SHP77 (cell line): ENCODE results near the gene TUBGCP6.
A peak's percentile ranks its signal among the peaks of the same experiment; 100 is the strongest.

Experiments
- DNase-seq, 2 experiments: peaks; one replicate each; lab custom pipeline; 2025; lab: John Stamatoyannopoulos, UW

Gene TUBGCP6

DNA sequence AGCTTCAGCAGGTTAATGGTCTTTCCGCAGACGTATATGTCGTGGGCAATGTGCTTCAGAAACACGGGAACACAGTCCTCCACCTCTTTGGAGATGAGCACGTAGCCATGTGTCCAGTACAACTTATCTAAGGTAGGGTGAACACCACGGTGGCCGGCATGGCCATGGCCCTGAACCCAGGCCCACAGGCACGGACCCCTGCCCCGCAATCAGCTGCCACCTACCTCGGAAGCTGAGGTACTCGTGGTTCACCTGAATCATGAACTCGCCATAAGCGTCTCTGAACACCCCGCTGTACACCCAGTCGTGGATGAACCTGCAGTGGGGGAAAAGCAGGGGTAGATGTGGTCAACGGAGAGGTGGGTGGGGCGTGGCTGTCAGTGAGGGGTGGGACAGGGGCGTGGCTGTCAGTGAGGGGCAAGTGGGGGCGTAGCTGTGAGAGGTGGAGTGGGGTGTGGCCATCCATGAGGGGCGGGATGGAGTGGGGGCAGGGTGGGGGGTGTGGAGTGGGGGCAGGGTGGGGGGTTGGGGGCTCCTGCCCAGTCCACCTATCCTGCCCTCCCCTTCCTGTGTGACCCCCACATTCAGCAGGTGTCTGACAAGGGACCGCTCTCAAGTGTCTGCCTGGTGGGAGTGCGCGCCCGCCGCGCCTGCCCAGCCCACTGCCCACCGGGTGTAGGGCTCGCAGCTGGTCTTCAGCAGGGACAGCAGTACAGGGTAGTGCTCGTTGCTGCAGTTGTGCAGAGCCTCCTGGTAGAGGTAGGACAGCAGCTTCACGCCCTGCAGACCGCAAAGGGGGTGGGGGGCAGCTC is 18.6 kb downstream of the TUBGCP6 start:
- no peak for DNase-seq

- no peak for DNase-seq
These were observed 19.4 kb downstream of the TUBGCP6 start for GRCh38 chr22:50225200-50225969.

GRCh38 chr22:50224071-50224470 is 20.8 kb downstream of the TUBGCP6 start:
- no peak for DNase-seq

DNA sequence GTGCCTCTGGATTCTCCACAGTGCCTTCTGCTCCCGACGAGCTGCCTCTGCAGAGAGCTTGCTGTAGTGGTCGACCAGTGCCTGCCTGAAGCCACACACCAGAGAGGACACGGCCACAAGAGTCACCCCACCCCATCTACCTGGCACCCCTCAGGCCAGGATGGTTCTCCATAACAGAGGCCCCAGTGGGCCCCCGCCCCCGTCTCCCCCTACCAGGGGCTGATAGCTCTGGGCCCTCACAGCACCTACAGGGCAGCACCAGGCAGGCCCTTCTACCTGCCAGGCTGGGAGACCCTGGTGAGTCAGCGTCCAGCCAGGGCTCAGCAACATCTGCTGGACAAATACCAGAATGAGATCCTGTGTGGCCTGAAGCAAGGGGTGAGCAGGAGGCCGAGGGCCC is 22.3 kb downstream of the TUBGCP6 start:
- DNase-seq: no peak

- DNase-seq: no peak
These were observed 23.2 kb downstream of the TUBGCP6 start for GRCh38 chr22:50221410-50222300.

GRCh38 chr22:50220603-50221409 is 24.0 kb downstream of the TUBGCP6 start:
- no peak for DNase-seq

DNA sequence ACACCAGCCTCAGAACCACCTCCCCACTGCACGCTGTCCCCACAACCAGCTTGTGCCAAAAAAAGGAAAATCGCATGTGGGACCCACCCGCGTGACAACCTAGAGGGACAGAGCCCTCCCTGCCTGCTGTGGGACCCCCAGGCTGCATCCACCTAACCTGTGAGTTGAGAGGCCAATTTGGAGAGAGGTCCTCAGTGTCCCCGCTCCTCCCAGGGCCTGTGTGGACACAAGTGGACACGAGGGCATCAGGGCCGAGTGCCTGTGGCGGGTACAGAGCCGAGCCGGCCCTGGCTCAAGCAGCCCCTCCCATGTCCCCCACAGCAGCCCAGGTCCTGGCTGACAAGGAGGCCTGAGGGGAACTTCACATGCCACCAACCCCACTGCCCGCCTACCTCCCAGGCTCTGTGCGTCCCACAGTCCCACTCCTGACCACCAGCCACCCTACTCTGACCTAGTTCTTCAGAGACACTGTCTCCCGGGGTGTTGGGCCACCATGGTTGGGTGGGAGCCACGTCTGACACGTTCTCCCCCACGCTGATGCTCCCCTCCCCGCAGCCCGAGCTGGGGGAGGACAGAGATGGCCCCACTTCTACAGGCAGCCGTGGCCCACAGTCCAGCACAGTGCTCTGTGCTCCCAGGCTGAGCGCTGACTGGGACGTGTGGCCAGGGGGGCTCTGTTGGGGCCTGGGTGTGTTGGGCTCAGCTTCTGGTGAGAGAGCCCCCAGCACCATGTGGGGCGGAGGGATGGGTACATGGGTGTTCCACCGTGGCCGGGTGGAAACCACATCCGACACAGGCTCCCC is 24.8 kb downstream of the TUBGCP6 start:
- DNase-seq: no peak

DNA sequence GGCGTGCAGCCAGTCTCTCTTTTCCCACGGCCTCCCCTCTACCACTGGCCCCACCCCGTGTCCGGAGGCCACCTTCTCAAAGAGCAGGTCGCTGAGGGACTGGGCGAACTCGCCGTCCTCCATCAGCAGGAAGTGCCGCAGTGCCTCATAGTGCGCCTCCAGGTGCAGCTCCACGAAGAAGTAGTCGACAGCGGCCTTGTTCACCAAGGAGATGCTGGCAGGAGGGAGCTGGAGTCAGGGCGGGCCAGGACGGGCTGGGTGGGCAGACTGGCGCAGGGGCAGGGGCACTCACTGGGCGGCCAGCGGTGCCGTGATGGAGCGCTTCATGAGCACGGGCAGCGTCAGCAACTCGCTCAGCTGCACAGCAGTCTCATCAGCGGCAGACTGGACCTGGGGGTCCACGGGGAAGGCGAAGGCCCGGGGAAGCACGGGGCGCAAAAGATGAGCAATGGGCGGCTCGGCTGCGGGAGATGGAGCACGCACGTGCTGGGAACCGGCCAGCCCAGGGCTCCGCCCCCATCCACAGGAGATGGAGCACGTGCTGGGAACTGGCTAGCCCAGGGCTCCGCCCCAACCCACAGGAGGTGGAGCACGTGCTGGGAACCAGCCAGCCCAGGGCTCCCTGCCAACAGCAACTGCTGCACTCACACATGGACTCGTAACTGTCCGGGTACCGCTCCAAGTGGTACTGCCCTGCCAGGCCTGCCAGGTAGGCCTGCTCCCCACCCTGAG is 25.7 kb downstream of the TUBGCP6 start:
- peak; percentile 42 to 67 for DNase-seq

DNA sequence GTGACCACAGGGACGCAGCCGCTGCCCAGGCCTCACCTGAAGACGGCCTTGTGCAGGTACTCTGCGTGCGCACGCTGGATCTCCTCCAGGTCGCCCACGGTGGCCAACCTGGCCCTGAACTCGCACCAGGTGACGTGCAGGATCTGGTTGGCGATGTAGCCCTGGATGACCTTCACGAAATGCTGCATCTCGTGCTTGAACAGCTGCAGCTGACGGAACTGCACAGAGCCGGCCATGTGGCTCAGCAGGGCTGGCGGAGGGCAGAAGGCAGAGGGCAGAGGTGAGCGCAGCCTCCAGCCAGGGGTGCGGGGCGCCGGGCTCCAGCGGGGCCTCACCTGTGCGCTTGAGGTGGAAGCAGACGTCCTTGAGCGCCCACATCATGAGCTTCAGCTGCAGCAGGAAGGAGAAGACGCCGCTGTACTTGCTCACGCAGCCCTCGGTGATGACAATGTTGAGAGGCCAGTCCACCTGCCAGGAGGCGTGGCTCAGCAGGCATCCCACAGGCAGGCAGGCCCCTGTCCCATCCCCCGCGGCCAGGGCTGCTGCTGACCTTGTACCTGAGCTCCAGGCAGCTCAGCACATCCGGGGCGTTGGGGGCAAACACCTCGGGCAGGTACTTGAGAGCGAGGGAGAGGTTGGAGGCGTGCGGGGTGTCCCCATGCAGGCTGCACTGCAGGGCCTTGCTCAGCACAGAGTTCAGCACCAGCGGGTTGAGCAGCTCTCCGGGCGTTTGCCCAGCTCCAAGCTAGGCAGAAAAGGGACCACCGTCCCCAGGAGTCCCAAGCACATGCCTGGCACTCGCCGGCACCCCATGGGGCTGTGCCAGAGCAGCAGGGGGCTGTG is 26.4 kb downstream of the TUBGCP6 start:
- DNase-seq: peak in 1 of 2 experiments; percentile 24

GRCh38 chr22:50217543-50218152 is 27.2 kb downstream of the TUBGCP6 start:
- no peak for DNase-seq

- no peak for DNase-seq
These were observed 27.9 kb downstream of the TUBGCP6 start for GRCh38 chr22:50216684-50217520.

GRCh38 chr22:50216055-50216683 is 28.7 kb downstream of the TUBGCP6 start:
- DNase-seq: no peak

- no peak for DNase-seq
These were observed 29.3 kb downstream of the TUBGCP6 start for GRCh38 chr22:50215297-50216054.

GRCh38 chr22:50213263-50213662 is 31.6 kb downstream of the TUBGCP6 start:
- DNase-seq: no peak

GRCh38 chr22:50211147-50211546 is 33.7 kb downstream of the TUBGCP6 start:
- DNase-seq: no peak
